Stimulated activated CD8-positive, alpha-beta memory T cell treated with anti-CD3 and anti-CD28 coated beads, Interleukin-4, amount 100 ng/mL, for 4 hours (primary cell): ENCODE data around the gene SLC22A17.

Experiments used
- DNase-seq, 2 donors: peaks; one replicate each; pipeline ENCODE4 v3.0.0-alpha.2; 2020; ENCODE audit warnings: low read depth in 2 of 2, low spot score in 1 of 2

The SLC22A17 gene

DNA sequence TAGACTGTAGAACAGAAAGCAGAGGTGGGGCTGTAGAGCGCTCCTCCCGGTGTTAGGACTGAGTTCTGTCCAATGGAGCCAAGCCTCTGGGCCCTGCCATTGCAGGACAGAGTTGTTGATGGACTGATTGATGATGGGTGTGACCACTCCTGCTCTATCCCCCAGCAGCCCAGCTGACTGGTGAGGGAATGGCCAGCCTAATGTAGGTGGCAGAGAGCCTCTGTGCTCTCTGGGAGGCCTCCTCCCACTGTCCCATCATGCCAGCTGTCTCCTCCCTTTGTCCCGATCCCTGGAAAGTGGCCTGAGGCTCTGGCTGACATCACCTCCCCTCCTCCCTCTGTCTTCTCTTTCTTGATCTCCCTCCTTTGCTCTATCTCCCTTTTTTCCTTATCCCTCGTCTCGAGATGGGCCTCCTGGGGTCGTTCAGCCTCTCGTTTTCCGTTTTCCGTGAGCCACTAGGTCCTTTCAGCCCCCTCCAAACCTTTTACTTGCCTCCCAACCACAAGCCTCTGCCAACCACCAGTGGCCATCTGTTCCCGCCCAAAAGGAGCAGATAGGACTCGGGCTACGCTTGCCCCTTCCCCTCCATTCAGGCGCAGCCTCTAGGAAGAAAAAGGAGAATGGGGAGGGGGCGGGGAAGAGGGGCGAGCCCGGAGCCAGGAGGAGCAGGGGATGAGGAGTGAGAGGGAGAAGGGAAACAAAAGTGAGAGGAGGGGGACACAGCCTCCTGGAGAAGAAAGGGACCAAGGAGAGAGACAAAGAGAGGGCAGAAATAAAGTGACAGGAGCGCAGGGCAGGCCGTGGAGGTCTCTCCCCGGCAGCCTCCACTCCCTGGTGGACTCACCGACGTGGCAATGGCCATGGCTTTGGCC is 11.7 kb upstream of the SLC22A17 start:
- DNase-seq: no peak

GRCh38 chr14:23362200-23362599 is 9.5 kb upstream of the SLC22A17 start:
- DNase-seq: no peak

DNA sequence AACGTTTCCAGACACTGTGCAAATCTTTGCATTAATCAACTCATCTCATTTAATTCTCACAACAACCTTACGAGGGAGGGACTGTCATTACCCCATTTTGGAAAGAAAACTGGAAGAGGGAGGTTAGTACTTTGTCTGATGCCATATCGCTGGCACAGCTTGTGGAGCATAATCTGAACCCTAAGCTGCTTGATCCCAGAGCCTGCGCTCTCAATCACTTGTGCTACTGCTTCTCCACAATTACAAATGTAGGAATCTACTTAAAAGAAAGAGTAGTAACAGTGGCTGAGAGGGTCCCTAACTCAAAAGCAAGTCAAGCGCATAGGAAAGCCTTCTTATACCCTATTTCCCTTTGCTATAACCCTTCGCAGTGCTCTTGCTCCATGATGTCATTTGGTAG is 9.1 kb upstream of the SLC22A17 start:
- DNase-seq: no peak

- DNase-seq: no peak
Observed at GRCh38 chr14:23361320-23361719, 8.6 kb upstream of the SLC22A17 start.

DNA sequence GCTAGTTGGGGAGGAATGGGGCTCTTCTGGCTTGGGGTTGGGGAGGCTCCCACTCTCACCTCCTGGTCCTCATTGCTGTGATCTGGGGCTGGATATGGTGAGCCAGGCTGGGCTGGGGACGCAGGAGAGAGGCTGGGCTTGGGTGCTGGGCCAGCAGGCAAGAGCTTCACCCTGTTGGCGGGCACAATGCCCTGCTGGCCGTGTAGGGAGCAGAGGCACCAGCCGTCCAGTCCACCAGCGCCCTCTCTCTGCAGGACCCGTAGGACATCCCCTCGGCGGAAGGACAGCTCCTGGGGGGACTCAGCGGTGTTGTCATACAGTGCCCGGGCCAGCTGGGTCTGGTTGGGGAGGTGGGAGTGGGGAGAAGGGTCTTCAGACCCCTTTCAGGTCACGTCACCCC is 7.8 kb upstream of the SLC22A17 start:
- DNase-seq: no peak

GRCh38 chr14:23359722-23360447 is 7.2 kb upstream of the SLC22A17 start:
- DNase-seq: no peak

DNA sequence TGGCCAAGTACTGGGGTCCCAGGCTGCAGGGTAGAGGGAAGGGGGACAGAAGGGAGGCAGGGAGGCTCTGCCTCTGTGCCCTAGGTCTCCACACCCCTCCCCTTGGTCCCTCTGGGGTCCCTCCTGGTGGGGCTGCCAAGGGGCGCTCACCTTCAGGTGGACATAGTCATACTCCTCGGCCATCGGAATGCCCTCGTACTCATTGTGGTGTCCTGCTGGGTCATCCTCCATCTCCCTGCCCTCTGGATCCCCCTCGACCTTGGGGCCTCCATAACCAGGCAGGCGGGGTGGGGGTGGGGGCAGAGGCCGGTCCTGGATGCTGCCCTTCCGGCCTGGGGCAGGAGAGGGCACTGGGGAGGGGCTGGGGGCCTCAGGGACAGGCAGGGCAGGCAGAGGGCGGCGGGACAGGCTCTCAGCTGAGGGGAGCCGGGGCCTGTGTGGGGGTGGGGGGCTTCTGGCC is 6.5 kb upstream of the SLC22A17 start:
- no peak for DNase-seq

- no peak for DNase-seq
Observed at GRCh38 chr14:23358553-23359166, 6.0 kb upstream of the SLC22A17 start.

DNA sequence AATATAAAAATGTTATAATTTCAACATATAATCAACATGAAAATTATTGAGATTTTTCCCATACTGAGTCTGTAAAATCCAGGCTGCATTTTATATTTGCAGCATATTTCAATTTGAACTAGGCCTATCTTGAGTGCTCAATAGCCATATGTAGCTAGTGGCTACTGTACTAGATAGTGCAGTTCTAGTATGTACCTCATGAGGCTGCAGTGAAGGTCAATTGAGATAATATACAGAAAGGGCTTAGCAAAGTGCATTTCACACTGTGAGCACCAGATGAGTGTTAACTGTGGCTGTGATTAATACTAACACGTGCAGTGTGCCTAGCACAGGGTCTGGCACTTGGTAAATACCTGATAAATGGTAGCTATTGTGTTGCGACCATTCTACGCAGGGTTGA is 5.4 kb upstream of the SLC22A17 start:
- no peak for DNase-seq

DNA sequence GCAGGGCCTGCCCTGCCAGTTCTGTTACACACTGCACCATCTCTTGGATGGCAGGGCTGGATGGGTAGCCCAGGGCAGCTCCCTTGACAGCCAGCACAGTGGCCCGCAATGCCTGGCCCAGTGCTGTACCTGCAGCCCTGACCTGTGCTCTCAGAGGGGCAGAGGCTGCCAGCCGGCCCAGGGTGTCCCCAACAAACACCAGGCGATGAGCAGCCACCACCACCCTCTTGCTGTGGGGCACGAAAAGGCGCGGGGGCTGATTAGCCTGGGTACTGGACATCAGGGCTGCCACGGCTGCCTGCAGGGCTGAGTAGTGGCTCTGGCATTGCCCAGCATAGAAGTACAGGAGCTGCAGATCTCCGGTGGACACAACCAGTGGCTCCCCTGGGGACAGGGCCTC is 4.6 kb upstream of the SLC22A17 start:
- no peak for DNase-seq

GRCh38 chr14:23356662-23357061 is 4.0 kb upstream of the SLC22A17 start:
- no peak for DNase-seq

- DNase-seq: no peak
Observed at GRCh38 chr14:23355871-23356435, 3.3 kb upstream of the SLC22A17 start.

DNA sequence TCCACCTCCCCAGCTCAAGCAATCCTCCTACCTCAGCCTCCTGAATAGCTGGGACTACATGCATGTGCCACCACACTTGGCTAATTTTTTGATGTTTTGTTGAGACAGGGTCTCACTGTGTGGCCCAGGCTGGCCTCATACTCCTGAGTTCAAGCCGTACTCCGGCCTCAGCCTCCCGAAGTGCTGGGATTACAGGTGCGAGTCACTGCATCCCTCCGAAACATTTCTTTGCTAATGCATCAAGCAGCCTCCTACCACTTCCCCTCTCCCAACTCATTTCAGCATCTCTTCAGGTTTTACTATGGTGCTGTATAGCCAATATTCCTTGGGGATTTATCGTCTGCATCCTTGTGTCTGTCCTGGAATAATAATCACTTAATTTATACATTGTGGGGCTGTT is 2.3 kb upstream of the SLC22A17 start:
- DNase-seq: no peak

- DNase-seq: no peak
Observed at GRCh38 chr14:23353433-23353780, 720 bp upstream of the SLC22A17 start.

DNA sequence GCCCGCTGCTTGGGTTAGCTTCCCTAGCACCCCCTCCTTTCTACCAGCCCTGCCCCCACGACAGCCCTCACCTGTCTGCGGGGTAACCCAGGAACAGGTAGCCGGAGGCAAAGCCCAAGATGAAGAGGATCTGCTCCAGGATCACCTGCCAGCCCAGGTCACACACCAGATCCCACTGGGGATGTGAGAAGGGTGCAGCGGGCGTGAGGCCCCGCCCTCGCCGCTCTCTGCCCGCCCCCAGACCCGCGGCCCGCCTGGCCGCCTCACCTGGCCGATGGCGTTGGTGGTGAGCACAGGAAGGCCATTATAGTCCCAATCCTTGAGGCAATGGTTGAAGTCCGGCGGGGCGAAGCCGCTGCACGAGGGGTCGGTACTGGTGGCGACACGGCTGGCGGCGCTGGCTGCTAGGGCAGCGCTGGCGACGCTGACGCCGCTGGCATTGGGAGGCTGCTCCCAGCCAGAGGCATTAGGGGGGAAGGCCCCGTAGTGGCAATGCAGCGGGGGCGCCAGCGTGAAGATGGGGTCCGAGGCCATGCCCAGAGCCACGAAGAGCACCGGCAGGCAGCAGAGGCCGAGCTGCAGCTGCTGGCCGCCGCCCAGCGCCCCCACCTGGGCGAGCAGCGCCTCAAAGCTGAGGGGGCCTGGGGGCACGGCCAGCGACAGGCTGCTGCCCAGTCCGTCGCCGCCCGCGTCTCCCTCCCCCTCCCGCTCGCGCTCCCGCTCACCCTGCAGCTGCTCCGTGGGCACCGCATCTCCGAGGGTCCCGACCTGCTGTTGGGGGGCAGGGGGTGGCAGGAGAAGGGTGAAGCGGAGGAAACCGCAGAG is 794 bp downstream of the SLC22A17 start:
- DNase-seq: no peak

- DNase-seq: no peak
Observed at GRCh38 chr14:23349156-23349845, 3.4 kb downstream of the SLC22A17 start.

DNA sequence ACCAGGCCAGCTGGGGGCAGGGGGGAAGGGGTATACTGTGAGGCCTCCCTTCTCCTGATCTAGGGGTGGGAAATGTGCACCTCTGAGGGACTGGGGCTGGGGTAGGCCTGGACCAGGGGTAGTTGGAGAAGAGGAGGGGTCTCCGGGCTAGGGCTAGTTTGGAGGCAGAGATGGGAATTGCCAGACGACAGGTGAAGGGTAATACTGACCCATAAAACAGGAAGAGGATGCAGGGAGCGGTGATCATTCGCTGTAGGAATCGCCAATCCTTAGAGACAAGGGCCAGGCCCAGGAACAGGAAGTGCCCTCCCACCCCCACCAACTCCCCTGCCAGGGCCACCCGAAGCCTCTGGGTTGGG is 4.4 kb downstream of the SLC22A17 start:
- DNase-seq: no peak

DNA sequence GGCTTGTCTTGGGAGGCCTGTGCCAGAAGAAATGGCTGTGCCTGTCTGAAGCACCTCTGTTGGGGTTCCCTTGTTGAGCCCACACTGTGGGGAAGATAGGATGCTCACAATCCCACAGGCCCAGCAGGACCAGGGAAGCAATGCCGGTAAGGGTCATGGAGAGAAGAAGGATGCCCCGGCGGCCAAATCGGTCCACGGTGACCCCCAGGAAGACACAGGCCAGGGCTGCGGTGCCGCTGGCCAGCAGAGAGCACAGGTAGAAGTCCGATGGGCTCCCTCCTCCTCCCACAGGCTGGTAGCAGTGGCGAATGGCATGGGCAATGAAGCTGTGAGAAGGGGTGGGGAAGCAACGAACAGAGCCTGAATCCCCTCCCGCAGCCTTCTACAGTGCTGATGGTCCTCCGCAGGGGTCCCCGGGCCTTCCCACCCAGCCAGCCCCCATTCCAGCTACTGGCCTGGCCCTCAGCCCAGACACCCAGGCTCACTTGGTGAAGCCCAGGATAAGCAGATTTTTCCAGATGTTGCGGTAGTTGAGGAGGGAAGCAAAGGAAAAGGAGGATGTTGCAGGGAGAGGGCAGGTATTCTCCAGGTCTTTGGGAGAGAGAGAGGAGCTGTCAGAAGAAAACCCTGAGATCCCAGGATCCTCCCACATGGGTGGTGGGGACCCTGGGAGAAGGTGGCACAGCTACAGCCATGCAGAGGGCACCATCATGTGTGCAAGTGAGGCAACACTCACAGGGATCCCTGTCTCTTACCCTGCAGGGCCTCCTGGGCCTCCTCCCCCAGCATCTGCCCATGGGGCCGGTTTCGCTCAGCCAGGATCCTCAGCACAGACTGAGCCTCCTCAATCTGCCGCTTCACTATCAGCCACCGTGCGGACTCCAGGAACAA is 5.0 kb downstream of the SLC22A17 start:
- DNase-seq: no peak

GRCh38 chr14:23346693-23347405 is 5.8 kb downstream of the SLC22A17 start:
- no peak for DNase-seq
